ENCODE measurements around the gene PPFIA4. TPM values are rescaled to one million over a fixed set of nuclear protein-coding genes. Genes with fewer than 3 reads are reported as not detected.

Gene PPFIA4
- total RNA-seq, 1 experiment from 2014 or later = 21.1 TPM

- Mint-ChIP-seq H3K36me3 (no peaks in the 10 kb centered on the region), H3K4me1 (peaks cover 5% of the 10 kb centered on the region)
- no peak for ATAC-seq
These were observed 39.0 kb upstream of the PPFIA4 start for GRCh38 chr1:202987255-202987654.

DNA sequence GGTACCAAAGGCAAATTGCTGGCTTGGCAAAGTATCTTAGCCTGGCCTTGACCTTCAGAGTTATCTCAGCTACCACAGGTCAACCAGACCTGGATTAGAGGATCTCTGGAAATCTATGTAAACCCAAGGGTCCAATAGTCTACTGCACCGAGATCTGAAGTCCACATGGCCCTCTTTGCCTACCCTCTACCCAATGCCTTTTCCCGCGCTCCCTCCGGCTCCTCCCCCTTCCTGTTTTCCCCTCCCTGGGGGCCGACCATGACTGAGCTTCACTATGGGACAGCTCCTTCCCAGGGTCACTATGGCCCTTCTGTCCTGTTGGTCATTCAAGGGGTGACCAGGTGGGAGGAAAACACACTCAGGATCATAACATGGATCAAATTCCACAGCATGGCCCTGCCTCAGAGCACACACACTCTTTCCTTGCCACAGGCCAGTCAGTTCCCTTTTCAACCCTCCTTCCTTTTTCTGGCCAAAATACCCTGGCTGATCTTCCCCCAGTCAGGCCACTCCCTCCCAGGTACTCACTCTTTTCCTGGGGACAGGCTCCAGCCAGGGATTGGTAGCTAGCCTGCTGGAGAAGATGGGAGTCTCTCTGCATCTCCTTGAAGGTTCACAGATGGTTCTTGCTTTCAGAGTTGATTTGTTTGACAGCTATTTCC lies 38.2 kb upstream of the PPFIA4 start:
- CTCF ChIA-PET = interaction anchor here (0.8 to 1.9 kb wide), 6 partner anchors 11 to 279 kb away, joined by 3 to 6 read pairs (median 4); no protein-coding TSS in a partner anchor
- peaks cover 5% of the 10 kb centered on the region for H3K4me1 Mint-ChIP-seq
- ATAC-seq = peak; percentile 65
- POLR2A ChIA-PET = no interaction called here
- TF ChIP-seq SP1 (CRISPR knock-in tag; conservative IDR thresholded peaks at IDR 0.05) (no peak), EMX1 (CRISPR knock-in tag; IDR thresholded peaks at IDR 0.05) (no peak), CREM (CRISPR knock-in tag; IDR thresholded peaks at IDR 0.05) (no peak), SOX15 (CRISPR knock-in tag; IDR thresholded peaks at IDR 0.05) (no peak), ZNF232 (CRISPR knock-in tag; IDR thresholded peaks at IDR 0.05) (no peak), MAX (CRISPR knock-in tag; IDR thresholded peaks at IDR 0.05) (no peak), SMAD3 (CRISPR knock-in tag; IDR thresholded peaks at IDR 0.05; ENCODE audit: borderline replicate concordance) (no peak), ZNF671 (CRISPR knock-in tag; IDR thresholded peaks at IDR 0.05) (no peak), ETV6 (CRISPR knock-in tag; IDR thresholded peaks at IDR 0.05) (no peak), NFATC4 (CRISPR knock-in tag; IDR thresholded peaks at IDR 0.05) (no peak), FOXJ3 (CRISPR knock-in tag; IDR thresholded peaks at IDR 0.05; ENCODE audit: borderline replicate concordance) (no peak)
- TF ChIP-seq, protein P1, sequence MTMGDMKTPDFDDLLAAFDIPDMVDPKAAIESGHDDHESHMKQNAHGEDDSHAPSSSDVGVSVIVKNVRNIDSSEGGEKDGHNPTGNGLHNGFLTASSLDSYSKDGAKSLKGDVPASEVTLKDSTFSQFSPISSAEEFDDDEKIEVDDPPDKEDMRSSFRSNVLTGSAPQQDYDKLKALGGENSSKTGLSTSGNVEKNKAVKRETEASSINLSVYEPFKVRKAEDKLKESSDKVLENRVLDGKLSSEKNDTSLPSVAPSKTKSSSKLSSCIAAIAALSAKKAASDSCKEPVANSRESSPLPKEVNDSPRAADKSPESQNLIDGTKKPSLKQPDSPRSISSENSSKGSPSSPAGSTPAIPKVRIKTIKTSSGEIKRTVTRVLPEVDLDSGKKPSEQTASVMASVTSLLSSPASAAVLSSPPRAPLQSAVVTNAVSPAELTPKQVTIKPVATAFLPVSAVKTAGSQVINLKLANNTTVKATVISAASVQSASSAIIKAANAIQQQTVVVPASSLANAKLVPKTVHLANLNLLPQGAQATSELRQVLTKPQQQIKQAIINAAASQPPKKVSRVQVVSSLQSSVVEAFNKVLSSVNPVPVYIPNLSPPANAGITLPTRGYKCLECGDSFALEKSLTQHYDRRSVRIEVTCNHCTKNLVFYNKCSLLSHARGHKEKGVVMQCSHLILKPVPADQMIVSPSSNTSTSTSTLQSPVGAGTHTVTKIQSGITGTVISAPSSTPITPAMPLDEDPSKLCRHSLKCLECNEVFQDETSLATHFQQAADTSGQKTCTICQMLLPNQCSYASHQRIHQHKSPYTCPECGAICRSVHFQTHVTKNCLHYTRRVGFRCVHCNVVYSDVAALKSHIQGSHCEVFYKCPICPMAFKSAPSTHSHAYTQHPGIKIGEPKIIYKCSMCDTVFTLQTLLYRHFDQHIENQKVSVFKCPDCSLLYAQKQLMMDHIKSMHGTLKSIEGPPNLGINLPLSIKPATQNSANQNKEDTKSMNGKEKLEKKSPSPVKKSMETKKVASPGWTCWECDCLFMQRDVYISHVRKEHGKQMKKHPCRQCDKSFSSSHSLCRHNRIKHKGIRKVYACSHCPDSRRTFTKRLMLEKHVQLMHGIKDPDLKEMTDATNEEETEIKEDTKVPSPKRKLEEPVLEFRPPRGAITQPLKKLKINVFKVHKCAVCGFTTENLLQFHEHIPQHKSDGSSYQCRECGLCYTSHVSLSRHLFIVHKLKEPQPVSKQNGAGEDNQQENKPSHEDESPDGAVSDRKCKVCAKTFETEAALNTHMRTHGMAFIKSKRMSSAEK (CRISPR knock-in tag; IDR thresholded peaks at IDR 0.05; ENCODE audit: borderline replicate concordance) = no peak
- TF ChIP-seq, protein P2, sequence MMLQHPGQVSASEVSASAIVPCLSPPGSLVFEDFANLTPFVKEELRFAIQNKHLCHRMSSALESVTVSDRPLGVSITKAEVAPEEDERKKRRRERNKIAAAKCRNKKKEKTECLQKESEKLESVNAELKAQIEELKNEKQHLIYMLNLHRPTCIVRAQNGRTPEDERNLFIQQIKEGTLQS (CRISPR knock-in tag; conservative IDR thresholded peaks at IDR 0.05) = no peak
- H3K36me3 Mint-ChIP-seq = no peaks in the 10 kb centered on the region
- H3K27ac Mint-ChIP-seq = no peak overlapping the region
- H3K9me3 Mint-ChIP-seq = peaks cover 5% of the 10 kb centered on the region
- H3K27me3 Mint-ChIP-seq (ENCODE audit: low read depth) = peaks cover 20% of the 10 kb centered on the region
- no peak overlapping the region for H3K4me3 Mint-ChIP-seq
- no peak for DNase-seq (ENCODE audit: low spot score)

More at GRCh38 chr1:202987255-202987654, 39.0 kb upstream of the PPFIA4 start:
- Mint-ChIP-seq H3K4me3 (no peak overlapping the region), H3K9me3 (peaks cover 5% of the 10 kb centered on the region), H3K27ac (no peak overlapping the region), H3K27me3 (ENCODE audit: low read depth) (peaks cover 20% of the 10 kb centered on the region)
- no peak for DNase-seq (ENCODE audit: low spot score)
- CTCF ChIA-PET = interaction anchor here (0.8 to 1.0 kb wide), 2 partner anchors 53 to 127 kb away, joined by 3 to 6 read pairs; no protein-coding TSS in a partner anchor
- POLR2A ChIA-PET = no interaction called here
- TF ChIP-seq NFATC4 (CRISPR knock-in tag; IDR thresholded peaks at IDR 0.05) (no peak), ZBTB21 (CRISPR knock-in tag; IDR thresholded peaks at IDR 0.05; ENCODE audit: borderline replicate concordance) (no peak), JUN (CRISPR knock-in tag; IDR thresholded peaks at IDR 0.05) (no peak), NR3C1 (CRISPR knock-in tag; conservative IDR thresholded peaks at IDR 0.05; ENCODE audit: low read depth) (no peak)
- TF ChIP-seq, protein P3, sequence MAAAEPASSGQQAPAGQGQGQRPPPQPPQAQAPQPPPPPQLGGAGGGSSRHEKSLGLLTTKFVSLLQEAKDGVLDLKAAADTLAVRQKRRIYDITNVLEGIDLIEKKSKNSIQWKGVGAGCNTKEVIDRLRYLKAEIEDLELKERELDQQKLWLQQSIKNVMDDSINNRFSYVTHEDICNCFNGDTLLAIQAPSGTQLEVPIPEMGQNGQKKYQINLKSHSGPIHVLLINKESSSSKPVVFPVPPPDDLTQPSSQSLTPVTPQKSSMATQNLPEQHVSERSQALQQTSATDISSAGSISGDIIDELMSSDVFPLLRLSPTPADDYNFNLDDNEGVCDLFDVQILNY (CRISPR knock-in tag; IDR thresholded peaks at IDR 0.05) = no peak
- TF ChIP-seq, protein P4, sequence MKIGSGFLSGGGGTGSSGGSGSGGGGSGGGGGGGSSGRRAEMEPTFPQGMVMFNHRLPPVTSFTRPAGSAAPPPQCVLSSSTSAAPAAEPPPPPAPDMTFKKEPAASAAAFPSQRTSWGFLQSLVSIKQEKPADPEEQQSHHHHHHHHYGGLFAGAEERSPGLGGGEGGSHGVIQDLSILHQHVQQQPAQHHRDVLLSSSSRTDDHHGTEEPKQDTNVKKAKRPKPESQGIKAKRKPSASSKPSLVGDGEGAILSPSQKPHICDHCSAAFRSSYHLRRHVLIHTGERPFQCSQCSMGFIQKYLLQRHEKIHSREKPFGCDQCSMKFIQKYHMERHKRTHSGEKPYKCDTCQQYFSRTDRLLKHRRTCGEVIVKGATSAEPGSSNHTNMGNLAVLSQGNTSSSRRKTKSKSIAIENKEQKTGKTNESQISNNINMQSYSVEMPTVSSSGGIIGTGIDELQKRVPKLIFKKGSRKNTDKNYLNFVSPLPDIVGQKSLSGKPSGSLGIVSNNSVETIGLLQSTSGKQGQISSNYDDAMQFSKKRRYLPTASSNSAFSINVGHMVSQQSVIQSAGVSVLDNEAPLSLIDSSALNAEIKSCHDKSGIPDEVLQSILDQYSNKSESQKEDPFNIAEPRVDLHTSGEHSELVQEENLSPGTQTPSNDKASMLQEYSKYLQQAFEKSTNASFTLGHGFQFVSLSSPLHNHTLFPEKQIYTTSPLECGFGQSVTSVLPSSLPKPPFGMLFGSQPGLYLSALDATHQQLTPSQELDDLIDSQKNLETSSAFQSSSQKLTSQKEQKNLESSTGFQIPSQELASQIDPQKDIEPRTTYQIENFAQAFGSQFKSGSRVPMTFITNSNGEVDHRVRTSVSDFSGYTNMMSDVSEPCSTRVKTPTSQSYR (CRISPR knock-in tag; IDR thresholded peaks at IDR 0.05) = no peak
- TF ChIP-seq, protein P5, sequence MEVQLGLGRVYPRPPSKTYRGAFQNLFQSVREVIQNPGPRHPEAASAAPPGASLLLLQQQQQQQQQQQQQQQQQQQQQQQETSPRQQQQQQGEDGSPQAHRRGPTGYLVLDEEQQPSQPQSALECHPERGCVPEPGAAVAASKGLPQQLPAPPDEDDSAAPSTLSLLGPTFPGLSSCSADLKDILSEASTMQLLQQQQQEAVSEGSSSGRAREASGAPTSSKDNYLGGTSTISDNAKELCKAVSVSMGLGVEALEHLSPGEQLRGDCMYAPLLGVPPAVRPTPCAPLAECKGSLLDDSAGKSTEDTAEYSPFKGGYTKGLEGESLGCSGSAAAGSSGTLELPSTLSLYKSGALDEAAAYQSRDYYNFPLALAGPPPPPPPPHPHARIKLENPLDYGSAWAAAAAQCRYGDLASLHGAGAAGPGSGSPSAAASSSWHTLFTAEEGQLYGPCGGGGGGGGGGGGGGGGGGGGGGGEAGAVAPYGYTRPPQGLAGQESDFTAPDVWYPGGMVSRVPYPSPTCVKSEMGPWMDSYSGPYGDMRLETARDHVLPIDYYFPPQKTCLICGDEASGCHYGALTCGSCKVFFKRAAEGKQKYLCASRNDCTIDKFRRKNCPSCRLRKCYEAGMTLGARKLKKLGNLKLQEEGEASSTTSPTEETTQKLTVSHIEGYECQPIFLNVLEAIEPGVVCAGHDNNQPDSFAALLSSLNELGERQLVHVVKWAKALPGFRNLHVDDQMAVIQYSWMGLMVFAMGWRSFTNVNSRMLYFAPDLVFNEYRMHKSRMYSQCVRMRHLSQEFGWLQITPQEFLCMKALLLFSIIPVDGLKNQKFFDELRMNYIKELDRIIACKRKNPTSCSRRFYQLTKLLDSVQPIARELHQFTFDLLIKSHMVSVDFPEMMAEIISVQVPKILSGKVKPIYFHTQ (CRISPR knock-in tag; IDR thresholded peaks at IDR 0.05) = no peak
